Measurements from ENCODE around the gene HAP1.
"Not testable (repeated sequence)": the region's sequence is repeated elsewhere in the genome, so short reads cannot be mapped to it uniquely, and the experiment has no call there.

The HAP1 gene

GRCh38 chr17:41723801-41724475 is 10.5 kb downstream of the HAP1 start:
- no peak for DNase-seq

DNA sequence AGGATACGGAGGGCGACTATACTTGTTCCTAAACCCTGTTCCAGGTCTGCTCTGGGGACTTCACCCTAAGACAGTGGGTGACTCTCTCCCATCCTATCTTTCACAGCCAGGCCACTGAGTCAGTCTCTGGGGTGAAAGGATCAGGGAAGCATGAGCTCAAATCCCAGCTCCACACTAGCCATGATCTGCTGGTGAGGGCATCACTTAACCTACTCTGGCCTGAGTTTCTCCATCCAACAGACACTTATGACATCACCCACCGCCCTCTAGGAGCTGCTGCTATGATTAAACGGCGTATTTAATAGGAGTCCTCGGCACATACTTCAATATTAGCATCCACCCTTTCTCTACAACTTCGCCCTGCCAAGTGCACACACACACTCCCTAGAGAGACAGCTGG is 12.2 kb downstream of the HAP1 start:
- DNase-seq: no peak

GRCh38 chr17:41718287-41718645 is 16.2 kb downstream of the HAP1 start:
- no peak for DNase-seq

DNA sequence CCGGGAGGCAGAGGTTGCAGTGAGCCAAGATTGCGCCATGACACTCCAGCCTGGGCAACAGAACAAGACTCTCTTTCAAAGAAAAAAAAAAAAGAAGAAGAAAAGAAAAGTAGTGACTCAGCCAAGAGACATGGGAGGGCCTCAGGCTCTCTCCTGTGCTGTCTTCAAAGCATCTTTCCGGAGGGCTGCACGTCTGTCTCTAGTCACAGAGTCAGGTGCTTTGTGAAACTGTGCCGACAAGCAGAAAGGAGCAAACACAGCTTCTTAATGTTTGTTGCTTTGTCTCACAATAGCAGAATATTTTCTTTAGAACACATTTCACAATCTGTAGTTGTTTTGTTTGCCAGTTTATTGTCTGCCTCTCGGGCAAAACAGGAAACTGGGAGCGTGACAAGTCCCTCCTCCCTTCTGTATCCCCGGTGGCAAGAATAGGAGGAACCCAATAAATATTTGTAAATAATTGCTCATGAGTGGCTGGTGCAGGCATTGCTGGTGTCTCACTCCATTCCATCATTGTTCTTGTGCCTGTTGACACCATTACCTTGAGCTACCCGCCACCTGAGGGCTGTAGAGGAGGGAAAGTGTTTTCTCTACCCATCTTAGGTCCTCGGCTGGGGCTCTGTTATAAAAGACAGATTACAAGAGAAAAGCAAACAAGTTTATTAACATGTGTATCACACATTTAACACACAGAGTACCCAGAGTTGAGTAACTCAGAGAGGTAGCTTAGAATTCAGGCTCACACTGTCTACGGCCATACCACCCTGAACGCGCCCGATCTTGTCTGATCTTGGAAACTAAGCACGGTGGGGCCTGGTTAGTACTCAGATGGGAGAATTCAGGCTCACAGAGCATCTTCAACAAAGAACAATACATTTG is 16.8 kb downstream of the HAP1 start:
- no peak for DNase-seq

GRCh38 chr17:41711669-41712400 is 22.6 kb downstream of the HAP1 start, which contains the start of gene GAST:
TSS of gene GAST (plus strand) at chr17:41712331. CDS start at chr17:41715437, 3,106 bp downstream.
- DNase-seq: no peak

- DNase-seq: no peak
Measured at GRCh38 chr17:41710472-41711090, 23.9 kb downstream of the HAP1 start.

- no peak for DNase-seq
Measured at GRCh38 chr17:41707803-41708669, 26.4 kb downstream of the HAP1 start.

DNA sequence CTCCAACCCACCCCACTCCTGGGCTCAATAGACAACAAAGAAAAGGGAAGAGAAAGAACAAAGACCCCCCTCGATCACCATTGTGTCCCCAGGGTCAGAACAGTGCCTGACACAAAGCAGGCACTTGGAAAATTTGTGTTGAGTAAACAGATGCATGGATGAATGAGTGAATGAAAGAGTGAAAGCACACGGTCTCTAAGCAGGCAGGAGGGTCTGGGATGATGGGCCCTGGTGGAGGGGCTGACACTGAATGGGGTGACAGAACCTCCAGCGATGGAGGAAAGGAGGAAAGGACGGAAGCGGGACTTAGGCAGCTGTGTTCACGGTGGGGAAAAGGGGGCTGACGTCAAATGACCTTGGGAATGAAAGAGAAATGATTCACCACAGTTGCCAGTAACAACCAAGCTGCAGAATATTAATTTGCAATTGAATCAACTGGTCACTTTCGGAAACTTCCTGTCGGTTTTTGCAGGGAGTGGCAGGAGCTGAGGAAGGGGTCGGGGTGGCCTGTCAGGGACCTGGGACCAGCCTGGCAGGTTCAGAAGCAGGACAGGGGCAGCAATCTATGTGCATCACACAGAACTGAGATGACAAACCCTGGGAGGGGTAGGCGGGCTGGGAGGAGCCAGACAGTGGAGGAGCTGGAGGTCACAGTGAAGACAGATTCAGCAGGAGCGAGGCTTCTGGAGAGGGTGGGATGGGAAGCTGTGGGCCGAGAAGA is 29.0 kb downstream of the HAP1 start:
- DNase-seq: no peak

DNA sequence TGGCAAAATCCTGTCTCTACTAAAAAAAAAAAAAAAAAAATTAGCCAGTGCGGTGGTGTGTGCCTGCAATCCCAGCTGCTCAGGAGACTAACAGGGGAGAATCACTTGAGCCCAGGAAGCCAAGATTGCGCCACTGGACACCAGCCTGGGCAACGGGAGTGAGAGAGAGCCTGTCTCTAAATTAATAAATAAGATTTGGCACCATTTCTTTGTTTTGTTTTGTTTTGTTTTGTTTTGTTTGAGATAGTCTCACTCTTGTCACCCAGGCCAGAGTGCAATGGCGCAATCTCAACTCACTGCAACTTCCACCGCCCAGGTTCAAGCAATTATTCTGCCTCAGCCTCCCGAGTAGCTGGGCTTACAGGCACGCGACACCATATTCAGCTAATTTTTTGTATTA is 31.7 kb downstream of the HAP1 start:
- no peak for DNase-seq

- not testable (repeated sequence) for DNase-seq
Measured at GRCh38 chr17:41700843-41701242, 33.6 kb downstream of the HAP1 start.

DNA sequence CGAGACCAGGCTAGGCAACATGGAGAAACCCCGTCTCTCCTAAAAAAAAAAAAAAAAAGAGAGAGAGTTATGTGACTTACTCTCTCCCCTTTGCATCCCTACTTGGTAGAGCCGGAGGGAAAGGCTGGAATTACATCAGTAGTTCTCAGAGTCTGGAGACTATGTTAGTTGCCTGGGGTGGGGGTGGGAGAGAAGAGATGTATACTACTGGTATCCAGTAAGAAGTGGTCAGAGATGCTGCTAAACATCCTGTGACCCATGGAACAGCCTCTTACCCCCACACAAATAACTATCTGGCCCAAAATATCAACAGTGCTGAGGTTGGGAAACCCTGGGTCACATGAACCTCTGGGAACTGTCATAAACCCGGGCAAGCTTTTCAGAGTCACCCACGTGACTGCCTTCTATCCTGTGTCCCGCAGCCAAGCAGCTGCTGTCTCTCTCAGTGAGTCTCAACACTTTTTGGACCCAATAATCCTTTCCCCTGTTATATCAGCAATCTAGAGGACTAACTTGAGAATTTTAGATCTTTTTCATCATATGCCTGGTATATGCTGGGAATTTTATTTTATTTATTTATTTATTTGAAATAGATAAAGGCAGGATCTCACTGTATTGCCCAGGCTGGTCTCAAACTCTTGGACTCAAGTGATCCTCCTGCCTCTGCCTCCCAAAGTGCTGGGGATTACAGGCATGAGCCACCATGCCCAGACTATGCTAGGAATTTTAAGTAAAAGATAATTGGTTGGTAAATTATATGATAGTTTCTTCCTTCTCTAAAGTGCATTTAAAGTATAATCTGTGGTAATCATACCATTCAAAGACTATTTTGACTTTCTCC is 37.1 kb downstream of the HAP1 start:
- DNase-seq: no peak

GRCh38 chr17:41695954-41696757 is 38.3 kb downstream of the HAP1 start:
- DNase-seq: peak; percentile 68 to 76

- DNase-seq: peak; percentile 27 to 33
Measured at GRCh38 chr17:41695134-41695661, 39.2 kb downstream of the HAP1 start.

DNA sequence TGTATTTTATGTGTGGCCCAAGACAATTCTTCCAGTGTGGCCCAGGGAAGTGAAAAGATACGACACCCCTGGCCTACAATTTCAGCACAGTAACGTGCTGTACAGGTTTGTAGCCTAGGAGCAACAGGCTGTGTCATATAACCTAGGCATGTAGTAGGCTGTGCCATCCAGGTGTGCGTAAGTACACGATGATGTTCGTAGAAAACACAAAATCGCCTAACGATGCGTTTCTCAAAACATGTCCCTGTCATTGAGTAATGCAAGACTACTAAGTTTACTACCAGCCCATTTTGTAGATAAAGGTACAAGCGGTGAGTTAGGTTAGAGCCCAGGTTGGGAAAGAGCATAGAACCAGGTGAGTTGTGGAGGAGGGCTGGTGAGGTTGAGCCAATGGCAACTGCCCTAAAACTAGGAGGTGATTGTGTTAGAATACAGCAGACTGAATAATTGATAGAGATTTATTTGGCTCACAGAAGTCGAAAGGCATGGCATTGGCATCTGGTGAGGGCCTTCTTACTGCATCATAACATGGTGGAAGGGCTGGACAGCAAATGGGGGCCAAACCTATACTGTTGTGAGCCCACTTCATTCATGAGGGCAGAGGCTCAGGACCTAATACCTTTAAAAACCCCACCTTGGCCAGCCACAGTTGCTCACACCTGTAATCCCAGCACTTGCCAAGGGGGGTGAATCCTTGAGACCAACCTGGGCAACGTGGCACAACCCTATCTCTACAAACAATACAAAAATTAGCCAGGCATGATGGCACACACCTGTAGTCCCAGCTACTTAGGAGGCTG is 41.5 kb downstream of the HAP1 start:
- DNase-seq: peak; percentile 49 to 50

- DNase-seq: peak in 1 of 2 experiments; percentile 29
Measured at GRCh38 chr17:41691031-41691777, 43.2 kb downstream of the HAP1 start.

- no peak for DNase-seq
Measured at GRCh38 chr17:41690497-41690896, 43.9 kb downstream of the HAP1 start.

DNA sequence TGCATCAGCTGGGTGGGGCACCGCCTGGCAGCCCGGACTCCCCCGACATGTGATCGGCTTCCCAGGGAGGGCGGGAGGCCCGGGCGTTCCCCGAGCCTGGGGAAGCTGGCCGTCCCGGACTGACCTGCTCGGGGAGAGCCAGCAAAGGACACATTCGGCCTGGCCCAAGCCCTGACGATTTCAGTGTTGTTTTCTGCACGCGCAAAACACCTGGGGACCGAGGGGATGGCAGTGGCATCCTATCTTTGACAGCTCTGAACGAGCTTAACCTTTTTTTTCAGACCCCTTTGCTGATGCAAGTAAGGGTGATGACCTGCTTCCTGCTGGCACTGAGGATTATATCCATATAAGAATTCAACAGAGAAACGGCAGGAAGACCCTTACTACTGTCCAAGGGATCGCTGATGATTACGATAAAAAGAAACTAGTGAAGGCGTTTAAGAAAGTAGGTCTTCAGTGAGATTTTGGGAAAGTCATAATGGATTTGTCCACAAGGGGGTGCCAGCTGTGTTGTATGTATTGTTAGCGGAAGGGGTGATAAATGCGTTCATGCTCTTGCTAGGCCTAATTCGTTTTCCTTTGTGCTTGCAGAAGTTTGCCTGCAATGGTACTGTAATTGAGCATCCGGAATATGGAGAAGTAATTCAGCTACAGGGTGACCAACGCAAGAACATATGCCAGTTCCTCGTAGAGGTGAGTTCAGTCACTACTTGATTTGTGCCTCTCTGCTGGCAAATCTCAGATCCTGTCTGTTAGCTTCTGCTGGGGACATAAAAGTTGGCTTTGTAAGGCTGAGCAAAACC is 44.7 kb downstream of the HAP1 start:
- peak; percentile 55 to 57 for DNase-seq

All from activated T-cell treated with anti-CD3 and anti-CD28 coated beads, Interleukin-2, amount 50 U/mL, for 48 hours (primary cell).